A549 treated with CpdA at 1 μM for 4 hours (cell line): ENCODE data around the gene SLC38A3. TPM values are rescaled to one million over a fixed set of nuclear protein-coding genes. Genes with fewer than 3 reads are reported as not detected.

Experiments used
- total RNA-seq: library from RNA; stranded (reverse); fragments of 200-300 nt; extraction: Qiagen RNA extraction; gene quantifications from 5 replicates; pipeline ENCODE4 v1.2.3, GENCODE V29; 2022; ENCODE audit warnings: low read depth

SLC38A3 gene
- total RNA-seq = 0.01 to 0.04 TPM in 2 of 5 replicates, not detected in the others

GRCh38 chr3:50204804-50205412 is at the start of gene SLC38A3:
TSS of gene SLC38A3 (plus strand) at chr3:50205271. CDS start at chr3:50214200, 8,929 bp downstream.

DNA sequence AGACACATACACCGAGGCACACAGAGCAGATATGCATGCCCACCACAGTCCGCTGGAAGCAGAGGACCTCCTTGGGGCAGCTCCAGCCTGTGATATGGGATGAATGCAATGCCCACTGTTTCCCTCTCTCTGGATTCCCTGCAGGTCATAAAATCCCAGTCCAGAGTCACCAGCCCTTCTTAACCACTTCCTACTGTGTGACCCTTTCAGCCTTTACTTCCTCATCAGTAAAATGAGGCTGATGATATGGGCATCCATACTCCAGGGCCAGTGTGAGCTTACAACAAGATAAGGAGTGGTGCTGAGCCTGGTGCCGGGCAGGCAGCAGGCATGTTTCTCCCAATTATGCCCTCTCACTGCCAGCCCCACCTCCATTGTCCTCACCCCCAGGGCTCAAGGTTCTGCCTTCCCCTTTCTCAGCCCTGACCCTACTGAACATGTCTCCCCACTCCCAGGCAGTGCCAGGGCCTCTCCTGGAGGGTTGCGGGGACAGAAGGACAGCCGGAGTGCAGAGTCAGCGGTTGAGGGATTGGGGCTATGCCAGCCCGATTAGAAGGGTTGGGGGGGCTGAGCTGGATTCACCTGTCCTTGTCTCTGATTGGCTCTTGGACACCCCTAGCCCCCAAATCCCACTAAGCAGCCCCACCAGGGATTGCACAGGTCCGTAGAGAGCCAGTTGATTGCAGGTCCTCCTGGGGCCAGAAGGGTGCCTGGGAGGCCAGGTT is 14.0 kb upstream of the SLC38A3 start, which contains the start of gene GNAT1:
TSS of gene GNAT1 (plus strand) at position 675 of the 725 bp plus-strand sequence. CDS start 116 bp downstream, outside the sequence.

GRCh38 chr3:50235716-50236483 is 30.8 kb downstream of the SLC38A3 start, which contains the start of gene GNAI2:
TSS of gene GNAI2 (plus strand) at chr3:50236204. CDS start at chr3:50236336, 132 bp downstream.

GRCh38 chr3:50268703-50269451 is 63.8 kb downstream of the SLC38A3 start, which contains the start of gene SEMA3B:
TSS of gene SEMA3B (plus strand) at chr3:50269147. CDS start at chr3:50269241, 94 bp downstream.

Other genes with a start within 250 kb of the SLC38A3 start
- 30.1 to 34.5 TPM (median 32.8 TPM) in 5 replicates for gene RBM5, start 116.4 kb upstream of the SLC38A3 start, total RNA-seq
- 7.1 to 10.5 TPM (median 10.0 TPM) in 5 replicates for gene SEMA3F, start 49.9 kb upstream of the SLC38A3 start, total RNA-seq
- gene GNAT1, start 13.7 kb upstream of the SLC38A3 start, total RNA-seq = 0.02 TPM in 1 of 5 replicates, not detected in the others
- gene GNAI2, start 30.9 kb downstream of the SLC38A3 start, total RNA-seq = 33.5 to 45.0 TPM (median 41.8 TPM) in 5 replicates
- 4.8 to 9.3 TPM (median 6.9 TPM) in 5 replicates for gene SEMA3B, start 63.9 kb downstream of the SLC38A3 start, total RNA-seq
- 0.05 to 0.14 TPM (median 0.13 TPM) in 3 of 5 replicates, not detected in the others for gene LSMEM2, start 73.8 kb downstream of the SLC38A3 start, total RNA-seq
- gene IFRD2, start 87.2 kb downstream of the SLC38A3 start, total RNA-seq = 73.1 to 96.7 TPM (median 94.7 TPM) in 5 replicates
- 7.8 to 10.6 TPM (median 9.1 TPM) in 5 replicates for gene HYAL3, start 94.1 kb downstream of the SLC38A3 start, total RNA-seq
- 5.1 to 7.7 TPM (median 6.0 TPM) in 5 replicates for gene NAA80, start 94.1 kb downstream of the SLC38A3 start, total RNA-seq
- 0.31 to 0.48 TPM (median 0.38 TPM) in 5 replicates for gene HYAL1, start 98.3 kb downstream of the SLC38A3 start, total RNA-seq
- 18.8 to 27.5 TPM (median 23.2 TPM) in 5 replicates for gene HYAL2, start 117.5 kb downstream of the SLC38A3 start, total RNA-seq
- 21.8 to 37.7 TPM (median 36.6 TPM) in 5 replicates for gene TUSC2, start 123.0 kb downstream of the SLC38A3 start, total RNA-seq
- 16.4 to 20.7 TPM (median 18.7 TPM) in 5 replicates for gene RASSF1, start 135.6 kb downstream of the SLC38A3 start, total RNA-seq
- gene ZMYND10, start 140.5 kb downstream of the SLC38A3 start, total RNA-seq = 0.36 to 1.3 TPM (median 0.91 TPM) in 5 replicates
- 13.4 to 15.1 TPM (median 13.8 TPM) in 5 replicates for gene NPRL2, start 145.5 kb downstream of the SLC38A3 start, total RNA-seq
- 14.6 to 22.0 TPM (median 21.1 TPM) in 5 replicates for gene CYB561D2, start 145.6 kb downstream of the SLC38A3 start, total RNA-seq
- gene TMEM115, start 154.2 kb downstream of the SLC38A3 start, total RNA-seq = 37.1 to 46.1 TPM (median 45.8 TPM) in 5 replicates